CMK (cell line): ENCODE data around the gene RRAGC.

Source experiments
- DNase-seq: peaks from one replicate; pipeline ENCODE4 v3.0.0-alpha.2; 2010; ENCODE audit warnings: low read depth

RRAGC gene, protein sequence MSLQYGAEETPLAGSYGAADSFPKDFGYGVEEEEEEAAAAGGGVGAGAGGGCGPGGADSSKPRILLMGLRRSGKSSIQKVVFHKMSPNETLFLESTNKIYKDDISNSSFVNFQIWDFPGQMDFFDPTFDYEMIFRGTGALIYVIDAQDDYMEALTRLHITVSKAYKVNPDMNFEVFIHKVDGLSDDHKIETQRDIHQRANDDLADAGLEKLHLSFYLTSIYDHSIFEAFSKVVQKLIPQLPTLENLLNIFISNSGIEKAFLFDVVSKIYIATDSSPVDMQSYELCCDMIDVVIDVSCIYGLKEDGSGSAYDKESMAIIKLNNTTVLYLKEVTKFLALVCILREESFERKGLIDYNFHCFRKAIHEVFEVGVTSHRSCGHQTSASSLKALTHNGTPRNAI

DNA sequence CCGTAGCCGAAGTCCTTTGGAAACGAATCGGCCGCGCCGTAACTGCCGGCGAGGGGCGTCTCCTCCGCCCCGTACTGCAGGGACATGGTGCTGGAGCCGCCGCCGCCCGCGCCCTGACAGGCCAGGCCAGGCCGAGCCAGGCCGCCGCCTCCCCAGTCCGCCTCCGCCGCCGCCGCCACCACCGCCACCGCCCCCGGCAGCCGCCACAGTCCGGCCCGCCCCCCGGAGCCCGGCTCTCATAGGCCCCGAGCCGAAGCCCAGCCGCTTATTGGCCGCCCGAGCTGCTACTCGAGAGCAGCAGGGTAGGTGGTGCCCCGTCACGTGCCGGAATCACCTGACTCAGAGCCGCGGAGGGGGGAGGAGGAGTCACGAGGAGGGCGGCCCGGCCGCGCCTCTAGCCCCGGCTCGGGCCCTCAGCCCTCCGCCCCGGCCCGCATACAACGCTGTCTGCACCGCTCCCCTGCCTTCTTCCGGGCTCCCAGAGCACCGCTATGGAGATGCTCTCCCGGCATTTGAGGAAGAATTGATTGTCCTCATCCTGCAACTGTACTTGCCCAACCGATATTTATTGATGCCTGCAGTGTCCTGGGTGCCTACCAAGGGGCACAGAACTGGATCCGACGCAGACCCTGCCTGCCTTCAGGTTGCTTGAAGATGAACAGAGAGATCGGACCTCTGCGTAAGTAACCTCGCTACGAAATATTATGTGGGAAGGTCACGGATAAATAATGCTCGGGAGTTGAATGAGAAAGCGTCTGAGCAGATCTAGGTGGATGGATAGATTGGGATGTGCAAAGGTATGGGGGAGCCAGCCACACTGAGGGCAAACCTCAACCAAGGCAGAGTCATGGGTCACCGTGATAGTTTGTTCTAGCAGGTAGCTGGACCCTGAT lies at the start of gene RRAGC:
Gene RRAGC, minus strand, starts transcription at position 212 of the 893 bp plus-strand sequence. Its CDS starts 126 bp downstream, at position 86.
- DNase-seq: peak; percentile 95

DNA sequence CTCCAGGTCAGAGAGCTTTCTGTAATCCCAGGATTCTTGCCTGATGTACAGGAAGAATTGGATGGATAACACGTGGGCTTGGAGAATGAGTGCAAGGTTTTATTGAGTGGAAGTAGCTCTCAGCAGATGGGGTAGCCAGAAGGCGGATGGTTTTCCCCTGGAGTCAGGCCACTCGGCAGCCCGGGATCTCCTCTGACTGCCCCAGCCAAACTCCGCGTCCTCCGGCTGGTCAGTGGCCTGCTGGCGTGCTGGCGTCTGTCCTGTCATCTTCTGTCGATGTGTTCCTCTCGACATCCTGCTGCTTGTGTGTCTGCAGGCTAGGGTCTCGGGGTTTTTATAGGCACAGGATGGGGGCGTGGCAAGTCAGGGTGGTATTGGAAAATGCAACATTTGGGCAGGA lies 49.2 kb upstream of the RRAGC start:
- no peak for DNase-seq

DNA sequence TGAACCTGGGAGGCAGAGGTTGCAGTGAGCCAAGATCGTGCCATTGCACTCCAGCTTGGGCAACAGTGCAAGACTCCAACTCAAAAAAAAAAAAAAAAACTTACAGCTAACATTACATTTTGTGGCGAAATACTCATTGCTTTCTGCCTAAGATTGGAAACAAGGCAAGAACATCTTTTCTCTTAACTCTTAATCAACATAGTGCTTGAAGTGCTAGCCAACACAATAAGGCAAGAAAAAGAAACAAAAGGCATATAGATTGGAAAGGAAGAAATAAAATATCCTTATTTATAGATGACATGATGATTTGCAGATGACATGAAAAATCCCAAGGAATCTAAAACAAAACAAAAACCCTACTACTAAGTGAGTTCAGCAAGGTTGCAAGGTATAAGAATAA lies 46.4 kb upstream of the RRAGC start:
- DNase-seq: no peak

DNA sequence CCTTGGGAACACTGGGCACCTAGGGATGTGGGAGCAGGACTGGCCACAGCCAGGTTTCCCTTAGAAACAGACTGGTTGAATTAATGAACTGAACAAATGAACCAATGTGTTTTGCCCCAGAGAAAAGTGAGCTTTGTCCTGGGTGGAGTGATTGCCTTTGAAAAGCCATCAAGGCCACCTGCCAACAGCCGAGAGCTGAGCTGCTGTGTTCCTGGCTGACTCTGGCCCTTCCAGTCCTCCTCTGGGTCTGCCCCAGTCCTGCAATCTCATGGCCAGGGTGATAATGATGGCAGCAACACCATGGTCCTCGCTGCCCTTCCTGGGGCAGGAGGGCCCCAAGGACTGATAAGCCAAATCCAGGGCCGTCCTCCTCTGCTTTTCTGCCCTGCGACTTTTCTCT lies 40.0 kb upstream of the RRAGC start:
- no peak for DNase-seq

DNA sequence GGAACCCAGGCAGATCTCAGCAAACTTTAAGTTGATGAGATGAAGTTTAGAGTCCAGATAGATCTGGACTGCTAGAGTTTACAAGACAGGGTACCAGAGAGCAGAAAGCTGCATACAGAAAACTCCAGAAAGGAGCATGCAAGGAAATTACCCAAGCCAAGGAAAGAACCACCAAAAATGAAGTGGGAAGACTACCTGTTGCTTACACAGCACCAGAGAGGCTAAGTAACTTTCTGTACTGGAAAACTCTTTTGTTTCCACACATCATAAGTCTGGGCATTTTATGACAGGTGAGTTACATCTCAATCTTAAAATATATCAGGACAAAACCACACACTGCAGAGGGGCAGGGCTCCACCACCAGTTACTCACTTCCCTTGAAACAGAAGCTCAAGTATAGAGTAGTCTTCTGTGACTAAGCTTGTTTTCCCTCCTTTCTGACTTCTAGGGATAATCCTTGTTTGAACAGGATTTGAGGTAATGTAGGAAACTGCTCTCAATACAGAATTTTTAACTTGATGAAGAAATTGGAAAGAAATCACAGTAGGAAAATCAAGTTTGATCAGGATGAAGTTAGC lies 39.2 kb upstream of the RRAGC start:
- no peak for DNase-seq

DNA sequence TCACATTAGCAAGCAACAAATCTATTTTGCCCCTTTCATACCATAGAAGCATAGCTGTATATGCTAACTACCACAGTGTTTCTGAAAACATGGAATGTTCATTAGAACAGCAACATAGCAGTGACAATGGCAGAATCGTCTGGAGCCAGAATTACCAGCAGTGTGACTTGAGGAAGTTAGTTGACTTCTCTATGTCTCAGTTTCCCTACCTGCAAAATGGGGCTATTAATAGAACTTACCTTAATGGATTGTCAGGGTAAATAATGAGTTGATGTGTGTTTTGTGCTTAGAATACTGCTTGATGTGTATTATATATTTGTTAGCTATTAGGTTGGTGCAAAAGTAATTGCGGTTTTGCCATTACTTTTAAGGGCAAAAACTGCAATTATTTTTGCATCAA lies 36.6 kb upstream of the RRAGC start:
- no peak for DNase-seq

DNA sequence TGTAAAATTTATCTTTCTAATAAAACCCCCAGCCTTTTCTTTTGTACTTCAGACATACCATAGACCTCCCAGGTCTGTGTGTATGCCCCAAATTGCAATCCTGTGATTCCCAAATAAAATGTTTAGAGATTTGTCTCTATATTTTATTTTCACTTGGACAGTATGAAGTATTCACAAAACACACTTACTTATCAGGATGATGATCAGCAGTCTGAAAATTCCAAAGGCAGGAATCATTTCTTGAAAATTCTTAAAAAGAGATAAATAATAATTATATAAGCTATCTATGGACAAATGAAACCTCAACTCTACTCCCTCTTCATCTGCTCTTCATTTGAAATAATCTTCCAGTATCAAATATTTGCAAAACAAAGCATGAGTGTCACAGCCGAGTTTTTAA lies 33.4 kb upstream of the RRAGC start:
- DNase-seq: no peak

DNA sequence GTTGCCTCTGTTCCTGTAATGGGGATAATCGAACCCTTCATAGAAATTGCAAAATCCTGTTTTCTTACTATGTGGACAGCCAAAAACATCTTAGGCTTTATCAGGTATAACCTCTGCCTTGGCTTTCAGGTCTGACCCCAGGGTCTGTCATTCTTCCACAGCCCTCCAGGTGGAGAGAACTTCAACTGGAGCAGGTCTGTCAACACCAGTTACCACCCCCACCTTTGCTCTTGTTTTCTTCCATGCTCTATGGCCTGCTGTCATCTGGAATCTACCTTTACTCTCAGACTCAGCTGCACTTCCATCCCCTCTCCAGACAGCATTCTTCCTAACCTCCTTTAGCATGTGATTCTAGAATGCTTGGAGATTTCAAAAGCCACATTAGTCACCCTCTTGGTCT lies 32.2 kb upstream of the RRAGC start:
- no peak for DNase-seq

DNA sequence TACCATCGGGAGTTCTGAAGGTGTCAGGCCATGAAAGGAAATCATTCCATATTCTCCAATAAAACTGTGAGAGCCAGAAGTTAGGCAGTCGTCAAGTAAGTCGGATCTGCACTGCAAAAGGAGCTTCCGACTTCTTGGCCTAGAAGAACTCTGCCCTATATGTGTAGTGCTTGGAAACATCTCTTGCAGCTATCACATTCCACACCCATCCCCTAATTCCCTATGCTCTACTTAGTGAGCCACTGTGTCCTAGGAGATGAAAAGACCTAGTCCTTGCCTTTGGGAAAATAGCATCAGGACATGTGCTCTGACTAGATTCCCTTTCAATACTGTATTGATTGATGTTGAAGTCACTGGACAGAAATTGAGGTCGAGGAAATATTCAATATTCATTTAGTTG lies 30.0 kb upstream of the RRAGC start:
- no peak for DNase-seq

DNA sequence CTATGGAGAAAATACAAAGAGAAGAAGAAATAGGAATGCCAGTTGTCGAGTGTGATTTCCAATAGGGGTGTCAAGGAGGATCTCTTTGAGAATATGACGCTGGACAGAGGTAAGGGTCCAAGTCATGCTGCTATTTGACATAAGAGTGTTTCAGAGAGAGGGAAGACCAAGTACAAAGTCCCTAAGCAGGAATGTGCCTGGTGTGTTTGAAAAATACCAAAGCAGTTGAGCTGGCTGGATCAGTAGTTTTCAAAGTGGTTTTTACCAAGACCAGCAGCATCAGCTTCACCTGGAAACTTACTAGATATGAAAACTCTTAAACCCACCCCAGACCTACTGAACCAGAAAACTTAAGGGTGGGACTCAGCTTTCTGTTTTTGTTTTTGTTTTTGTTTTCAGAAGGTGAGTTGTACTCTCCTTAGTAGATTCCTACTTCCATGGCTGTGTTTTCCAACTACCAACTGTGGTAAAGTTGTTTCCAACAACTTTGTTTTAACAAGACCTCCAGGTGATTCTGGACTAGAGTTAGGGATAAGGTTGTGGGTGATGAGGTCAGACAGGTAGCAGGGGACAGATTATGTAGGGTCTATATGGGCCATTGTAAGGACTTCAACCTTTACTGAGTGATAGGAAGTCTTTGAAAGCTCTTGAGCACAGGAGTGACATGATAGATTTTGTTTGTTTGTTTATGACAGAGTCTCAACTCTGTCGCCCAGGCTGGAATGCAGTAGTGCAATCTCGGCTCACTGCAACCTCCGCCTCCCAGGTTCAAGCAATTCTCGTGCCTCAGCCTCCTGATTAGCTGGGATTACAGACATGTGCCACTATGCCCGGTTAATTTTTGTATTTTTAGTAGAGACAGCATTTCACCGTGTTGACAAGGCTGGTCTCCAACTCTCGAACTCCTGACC lies 29.1 kb upstream of the RRAGC start:
- no peak for DNase-seq

DNA sequence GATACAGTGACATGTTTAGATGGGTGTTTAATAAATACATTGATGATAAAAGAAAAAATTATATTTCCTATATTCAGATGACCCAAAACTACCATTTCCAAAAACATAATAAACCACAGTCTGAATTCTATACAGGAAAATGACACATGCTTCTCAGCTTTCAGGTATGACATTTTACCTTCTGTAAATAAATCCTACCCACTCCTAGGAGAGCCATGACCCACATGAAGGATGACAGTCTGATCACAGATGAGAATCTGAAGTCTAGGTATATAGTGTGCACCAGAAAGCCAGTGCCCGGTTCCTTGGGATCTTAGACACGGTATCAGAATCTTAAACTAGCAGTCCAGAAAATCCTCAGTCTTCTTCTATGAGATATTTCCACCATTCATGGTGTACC lies 25.5 kb upstream of the RRAGC start:
- DNase-seq: no peak

DNA sequence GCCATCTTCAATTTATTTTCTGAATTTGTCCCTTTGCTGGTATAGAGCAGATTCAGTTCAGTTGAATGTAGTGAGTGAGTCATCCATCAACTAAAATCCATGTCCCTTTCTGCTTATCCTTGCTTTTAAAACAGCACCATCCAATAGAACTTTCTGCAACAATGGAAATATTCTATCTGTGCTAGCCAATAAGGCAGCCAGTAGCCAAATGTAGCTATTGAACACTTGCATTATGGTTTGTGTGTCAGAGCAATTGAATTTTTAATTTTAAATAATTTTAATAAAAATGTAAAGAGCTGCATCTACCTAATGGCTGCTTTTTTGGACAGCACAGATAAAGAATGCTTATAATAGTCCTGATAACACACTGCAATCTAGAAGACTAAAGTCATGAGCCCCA lies 21.9 kb upstream of the RRAGC start, which contains the start of gene GJA9:
Gene GJA9, minus strand, starts transcription at position 101 of the 400 bp plus-strand sequence. CDS start 5,489 bp downstream, outside the sequence.
- DNase-seq: no peak

DNA sequence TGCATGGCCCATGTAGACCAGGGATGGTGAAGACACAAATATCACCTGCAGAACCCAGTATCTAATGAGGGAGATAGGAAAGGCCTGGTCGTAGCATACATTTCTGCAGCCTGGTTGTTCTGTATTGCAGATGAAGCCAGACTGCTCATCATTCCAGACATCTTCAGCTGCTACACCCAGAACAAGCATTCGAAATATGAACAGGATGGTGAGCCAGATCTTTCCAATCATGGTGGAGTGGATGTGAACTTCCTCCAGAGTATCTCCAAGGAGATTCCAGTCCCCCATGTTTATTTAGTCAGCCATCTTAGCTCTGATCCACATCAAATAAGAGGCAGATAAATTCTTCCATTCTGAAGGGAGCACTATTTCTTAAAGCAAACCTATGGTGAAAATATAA lies 16.2 kb upstream of the RRAGC start:
- DNase-seq: no peak

DNA sequence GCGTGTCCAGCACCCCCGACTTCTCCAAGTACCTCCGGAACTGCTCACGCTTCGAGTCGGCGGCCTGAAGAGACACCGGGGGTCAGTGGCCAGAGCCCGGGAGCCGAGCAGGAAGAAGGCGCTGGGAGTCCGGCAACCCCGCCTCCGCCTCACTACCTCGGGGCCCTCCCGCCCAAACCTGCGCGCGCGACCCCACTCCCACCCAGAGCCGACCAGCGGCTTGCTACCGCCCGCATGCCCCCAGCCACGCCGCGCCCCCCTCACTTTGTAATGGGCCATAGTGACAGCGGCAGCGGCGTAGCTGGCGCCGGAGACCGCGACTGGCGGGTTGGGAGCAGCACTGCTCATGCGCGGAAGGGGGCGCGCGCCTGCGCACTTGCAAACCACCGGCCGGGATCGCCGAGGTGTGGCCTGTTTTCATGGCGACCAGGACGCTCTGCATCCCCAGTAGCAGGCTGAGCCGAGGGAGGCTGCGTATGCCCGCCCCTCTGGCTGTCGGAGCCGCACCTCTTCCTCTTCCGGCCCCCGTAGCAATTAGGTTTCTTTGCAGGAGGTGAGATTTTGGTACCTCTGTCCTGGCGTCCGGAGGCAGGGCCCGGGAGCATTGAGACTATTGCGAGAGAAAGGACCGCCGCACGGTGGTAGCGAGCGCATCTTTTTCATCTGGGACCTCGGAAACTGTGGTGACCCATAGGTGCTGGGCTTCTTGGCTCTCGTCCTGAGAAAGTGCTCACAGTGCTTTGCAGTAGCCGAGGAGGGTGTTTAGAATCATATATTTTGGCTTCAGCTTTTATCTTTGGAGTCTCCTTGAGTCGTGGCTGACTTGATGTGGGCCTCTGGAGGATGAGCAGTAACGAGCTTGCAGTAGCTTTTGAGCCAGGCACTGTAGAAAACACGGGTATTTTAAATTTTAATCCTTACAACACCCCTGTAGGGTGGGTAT lies 13.7 kb upstream of the RRAGC start, which contains the start of gene MYCBP:
Gene MYCBP, minus strand, starts transcription at position 322 of the 943 bp plus-strand sequence. Its CDS starts 43 bp downstream, at position 279.
- DNase-seq: peak; percentile 97

DNA sequence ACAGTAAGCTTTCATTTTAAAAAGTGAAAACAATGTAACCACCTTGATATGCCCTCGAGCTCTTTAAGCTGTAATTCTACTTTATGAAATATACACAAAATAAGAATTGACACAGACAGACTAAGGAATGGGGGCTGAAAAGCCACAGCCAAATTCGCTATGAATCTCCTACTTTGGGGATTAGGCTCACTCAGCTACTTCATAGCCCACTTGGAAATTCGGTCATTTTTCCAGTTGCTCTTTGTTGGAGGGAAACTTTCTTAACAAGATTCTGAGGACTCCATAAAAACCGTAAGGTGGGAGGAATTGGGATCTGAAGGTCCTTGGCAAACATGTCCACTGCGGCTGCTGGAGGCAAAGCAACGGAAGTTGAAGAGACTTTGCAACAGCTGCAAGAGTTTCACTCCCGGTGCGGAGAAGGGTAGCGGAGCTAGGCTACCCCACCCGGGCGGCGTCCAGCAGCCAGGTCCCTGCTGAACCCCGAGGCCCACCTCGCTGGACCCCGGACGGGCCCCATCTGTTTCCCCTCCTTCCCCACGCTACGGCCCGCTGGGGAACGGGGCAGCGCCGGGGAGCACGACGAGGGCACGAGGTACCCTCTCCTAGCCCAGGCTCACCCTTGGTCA lies 12.9 kb upstream of the RRAGC start:
- no peak for DNase-seq

DNA sequence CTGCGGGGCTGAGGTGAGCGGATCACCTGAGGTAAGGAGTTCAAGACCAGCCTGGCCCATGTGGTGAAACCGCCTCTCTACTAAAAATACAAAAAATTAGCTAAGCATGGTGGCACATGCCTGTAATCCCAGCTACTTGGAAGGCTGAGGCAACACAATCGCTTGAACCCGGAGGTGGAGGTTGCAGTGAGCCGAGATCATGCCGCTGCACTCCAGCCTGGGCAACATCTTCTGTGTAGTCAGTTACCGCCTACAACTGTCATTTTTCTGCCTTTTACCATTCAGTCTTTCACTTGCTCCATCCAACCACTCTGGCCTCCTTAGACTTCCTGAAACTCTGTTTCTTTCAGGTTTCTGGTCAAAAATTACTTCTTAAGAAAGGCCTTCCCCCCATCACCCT lies 11.4 kb upstream of the RRAGC start:
- no peak for DNase-seq

DNA sequence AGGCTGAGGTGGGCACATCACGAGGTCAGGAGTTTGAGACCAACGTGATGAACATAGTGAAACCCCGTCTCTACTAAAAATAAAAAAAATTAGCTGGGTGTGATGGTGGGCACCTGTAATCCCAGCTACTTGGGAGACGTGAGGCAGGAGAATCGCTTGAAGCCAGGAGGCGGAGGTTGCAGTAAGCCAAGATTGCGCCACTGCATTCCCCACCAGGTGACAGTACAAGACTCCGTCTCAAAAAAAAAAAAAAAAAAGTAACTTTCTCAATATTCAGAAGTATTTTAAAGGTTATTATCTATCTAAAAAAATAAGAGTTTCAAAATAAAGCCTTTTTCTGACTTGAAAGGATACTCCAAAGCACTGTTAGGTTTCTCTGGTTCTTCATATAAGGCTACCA lies 7.6 kb upstream of the RRAGC start:
- DNase-seq: no peak

DNA sequence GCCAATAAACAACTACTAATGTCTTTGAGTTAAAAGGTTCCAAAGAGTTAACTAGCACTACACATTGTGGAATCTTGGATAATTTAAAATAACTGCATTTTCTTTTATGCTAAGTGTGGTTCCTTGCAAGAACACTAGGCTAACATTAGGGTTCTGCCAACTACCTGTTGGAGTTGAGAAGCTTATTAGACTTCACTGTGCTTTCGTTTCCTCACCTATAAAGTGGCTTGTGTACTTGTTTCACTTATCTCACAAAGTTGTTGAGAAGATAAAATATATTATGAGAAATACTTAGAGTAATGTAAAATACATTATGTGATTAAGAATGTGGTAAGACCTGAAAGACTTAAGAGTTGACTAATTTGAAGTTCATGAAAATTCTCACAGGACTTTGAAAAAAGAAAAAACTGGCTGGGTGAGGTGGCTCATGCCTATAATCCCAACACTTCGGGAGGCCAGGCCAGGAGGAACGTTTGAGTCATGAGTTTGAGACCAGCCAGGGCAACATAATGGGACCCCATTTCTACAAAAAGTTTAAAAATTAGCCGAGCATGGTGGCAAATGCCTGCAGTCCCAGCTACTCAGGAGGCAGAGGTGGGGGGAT lies 5.6 kb upstream of the RRAGC start:
- DNase-seq: no peak

DNA sequence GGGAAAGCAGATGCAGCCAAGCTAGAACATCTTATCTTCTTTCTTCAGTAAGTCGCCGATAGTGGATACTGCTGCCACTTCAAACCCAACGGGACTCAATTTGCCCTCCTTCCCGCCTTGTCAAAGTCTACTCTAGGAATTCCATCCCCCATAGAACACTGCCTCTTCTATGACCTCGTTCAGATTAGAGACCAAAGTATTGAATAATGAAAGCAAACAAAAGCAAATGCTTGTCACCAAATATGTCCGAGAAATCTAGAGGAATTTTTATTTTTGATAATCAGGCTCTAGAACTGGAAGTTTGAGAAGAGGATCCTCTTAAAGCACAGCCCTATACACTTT lies 853 bp upstream of the RRAGC start:
- DNase-seq: no peak
